Hepatocyte (in vitro differentiated cells): Measurements from ENCODE around the gene FOSL2. TPM values are rescaled to one million over a fixed set of nuclear protein-coding genes. Genes with fewer than 3 reads are reported as not detected.

Source experiments
- DNase-seq: peaks from one replicate; pipeline ENCODE4 v3.0.0-alpha.2; 2016; ENCODE audit warnings: low spot score
- H2AFZ ChIP-seq: fragments of 200-600 bp; sonication (generic); 2 replicates; pipeline ENCODE4 v1.6.0; 2016; ENCODE audit warnings: antibody characterized with exemption, mild to moderate bottlenecking
- H3K27ac ChIP-seq: fragments of 200-600 bp; sonication (generic); 2 replicates; pipeline ENCODE4 v1.5.1; 2016; ENCODE audit warnings: mild to moderate bottlenecking
- H3K27me3 ChIP-seq: fragments of 200-600 bp; sonication (generic); 2 replicates; pipeline ENCODE4 v1.6.1; 2016
- H3K36me3 ChIP-seq: fragments of 200-600 bp; sonication (generic); replicated peaks from 2 replicates; pipeline ENCODE4 v1.5.1; 2016; ENCODE audit warnings: low read depth; ENCODE audit not compliant: insufficient read depth
- H3K4me1 ChIP-seq: fragments of 200-600 bp; sonication (generic); 2 replicates; pipeline ENCODE4 v1.5.1; 2016; ENCODE audit warnings: mild to moderate bottlenecking, moderate library complexity; ENCODE audit not compliant: insufficient read depth
- H3K4me2 ChIP-seq: fragments of 200-600 bp; sonication (generic); 2 replicates; pipeline ENCODE4 v1.6.0; 2016
- H3K4me3 ChIP-seq: fragments of 200-600 bp; sonication (generic); 2 replicates; pipeline ENCODE4 v1.5.1; 2016; ENCODE audit warnings: mild to moderate bottlenecking
- H3K79me2 ChIP-seq: fragments of 200-600 bp; sonication (generic); 2 replicates; pipeline ENCODE4 v1.6.0; 2017; ENCODE audit warnings: mild to moderate bottlenecking
- H3K9me2 ChIP-seq: fragments of 200-600 bp; sonication (generic); replicated peaks from 2 replicates; pipeline ENCODE4 v1.6.0; 2017; ENCODE audit warnings: mild to moderate bottlenecking; ENCODE audit not compliant: insufficient read depth
- H3K9me3 ChIP-seq: fragments of 200-600 bp; sonication (generic); 2 replicates; pipeline ENCODE4 v1.5.1; 2016; ENCODE audit warnings: low read depth, mild to moderate bottlenecking
- H4K20me1 ChIP-seq: fragments of 200-600 bp; sonication (generic); 2 replicates; pipeline ENCODE4 v1.6.0; 2016; ENCODE audit warnings: mild to moderate bottlenecking; ENCODE audit not compliant: insufficient read depth, poor library complexity, severe bottlenecking
- EZH2 ChIP-seq: fragments of 200-600 bp; sonication (generic); IDR thresholded peaks from 2 replicates; pipeline ENCODE4 v1.6.1; 2016; ENCODE audit warnings: antibody characterized with exemption, mild to moderate bottlenecking, borderline replicate concordance
- EZH2phosphoT487 ChIP-seq: fragments of 200-600 bp; sonication (generic); IDR thresholded peaks from one replicate; pipeline ENCODE4 v1.6.1; 2018; ENCODE audit warnings: antibody characterized with exemption, mild to moderate bottlenecking, low read depth, moderate library complexity; ENCODE audit not compliant: unreplicated experiment, severe bottlenecking
- WGBS: methylation state at CpG from one replicate; pipeline ENCODE4 v1.1.6; 2016; ENCODE audit warnings: low lambda C conversion rate; ENCODE audit errors: missing lambda C conversion rate; 5-methylcytosine and 5-hydroxymethylcytosine counted together
- polyA plus RNA-seq: library from polyadenylated mRNA; unstranded; fragments of >200 nt; fragmentation: Nextera tagmentation; extraction: Ambion mirVana; gene quantifications from 2 replicates; pipeline ENCODE4 v1.2.1, GENCODE V29; 2016
- total RNA-seq: library from RNA; depleted of rRNA; stranded (reverse); fragments of >200 nt; gene quantifications from 2 replicates; pipeline ENCODE4 v1.2.3, GENCODE V29; 2014
- TF ChIP-seq, protein P1 (sequence below): fragments of 200-600 bp; sonication (generic); IDR thresholded peaks from 2 replicates; pipeline ENCODE4 v1.5.1; 2016; ENCODE audit warnings: antibody characterized with exemption, mild to moderate bottlenecking; ENCODE audit not compliant: poor library complexity

The FOSL2 gene
- total and polyA plus RNA-seq, 2 experiments from 2014 or later: 91.1 to 148 TPM

DNA sequence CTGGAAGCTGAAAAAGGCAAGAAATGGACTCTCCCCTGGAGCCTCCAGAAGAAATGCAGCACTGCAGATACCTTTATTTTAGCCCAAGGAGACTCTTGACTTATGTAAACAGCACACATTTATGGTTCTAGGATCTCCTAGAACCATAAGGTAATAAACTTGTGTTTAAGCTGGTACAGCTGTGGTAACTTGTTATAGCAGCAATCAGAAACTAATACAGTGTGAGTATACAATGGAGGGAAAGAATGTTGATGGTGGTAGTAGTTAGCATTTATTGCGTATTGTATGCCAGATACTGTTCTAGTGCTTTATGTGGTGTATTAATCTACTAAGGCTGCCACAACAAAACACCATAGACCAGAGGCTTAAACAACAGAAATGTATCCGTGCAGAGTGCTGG, 40.6 kb downstream of the FOSL2 start:
- H3K4me3 ChIP-seq: no peak overlapping the region
- no peaks in the 10 kb centered on the region for H3K36me3 ChIP-seq
- no peak for DNase-seq
- no peaks in the 10 kb centered on the region for H4K20me1 ChIP-seq
- H3K4me1 ChIP-seq: peaks cover 21% of the 10 kb centered on the region
- H3K27me3 ChIP-seq: no peaks in the 10 kb centered on the region
- no peaks in the 10 kb centered on the region for H3K79me2 ChIP-seq
- no peak for TF ChIP-seq EZH2phosphoT487
- TF ChIP-seq, protein P1, sequence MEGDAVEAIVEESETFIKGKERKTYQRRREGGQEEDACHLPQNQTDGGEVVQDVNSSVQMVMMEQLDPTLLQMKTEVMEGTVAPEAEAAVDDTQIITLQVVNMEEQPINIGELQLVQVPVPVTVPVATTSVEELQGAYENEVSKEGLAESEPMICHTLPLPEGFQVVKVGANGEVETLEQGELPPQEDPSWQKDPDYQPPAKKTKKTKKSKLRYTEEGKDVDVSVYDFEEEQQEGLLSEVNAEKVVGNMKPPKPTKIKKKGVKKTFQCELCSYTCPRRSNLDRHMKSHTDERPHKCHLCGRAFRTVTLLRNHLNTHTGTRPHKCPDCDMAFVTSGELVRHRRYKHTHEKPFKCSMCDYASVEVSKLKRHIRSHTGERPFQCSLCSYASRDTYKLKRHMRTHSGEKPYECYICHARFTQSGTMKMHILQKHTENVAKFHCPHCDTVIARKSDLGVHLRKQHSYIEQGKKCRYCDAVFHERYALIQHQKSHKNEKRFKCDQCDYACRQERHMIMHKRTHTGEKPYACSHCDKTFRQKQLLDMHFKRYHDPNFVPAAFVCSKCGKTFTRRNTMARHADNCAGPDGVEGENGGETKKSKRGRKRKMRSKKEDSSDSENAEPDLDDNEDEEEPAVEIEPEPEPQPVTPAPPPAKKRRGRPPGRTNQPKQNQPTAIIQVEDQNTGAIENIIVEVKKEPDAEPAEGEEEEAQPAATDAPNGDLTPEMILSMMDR: no peak
- no peak for TF ChIP-seq EZH2
- no peak overlapping the region for H3K4me2 ChIP-seq
- 91% methylated on average over 2 of the region's 2 CpGs for WGBS
- peaks cover 7% of the 10 kb centered on the region for H3K9me3 ChIP-seq
- no peak overlapping the region for H3K27ac ChIP-seq
- H2AFZ ChIP-seq: no peak overlapping the region
- no peaks in the 10 kb centered on the region for H3K9me2 ChIP-seq

DNA sequence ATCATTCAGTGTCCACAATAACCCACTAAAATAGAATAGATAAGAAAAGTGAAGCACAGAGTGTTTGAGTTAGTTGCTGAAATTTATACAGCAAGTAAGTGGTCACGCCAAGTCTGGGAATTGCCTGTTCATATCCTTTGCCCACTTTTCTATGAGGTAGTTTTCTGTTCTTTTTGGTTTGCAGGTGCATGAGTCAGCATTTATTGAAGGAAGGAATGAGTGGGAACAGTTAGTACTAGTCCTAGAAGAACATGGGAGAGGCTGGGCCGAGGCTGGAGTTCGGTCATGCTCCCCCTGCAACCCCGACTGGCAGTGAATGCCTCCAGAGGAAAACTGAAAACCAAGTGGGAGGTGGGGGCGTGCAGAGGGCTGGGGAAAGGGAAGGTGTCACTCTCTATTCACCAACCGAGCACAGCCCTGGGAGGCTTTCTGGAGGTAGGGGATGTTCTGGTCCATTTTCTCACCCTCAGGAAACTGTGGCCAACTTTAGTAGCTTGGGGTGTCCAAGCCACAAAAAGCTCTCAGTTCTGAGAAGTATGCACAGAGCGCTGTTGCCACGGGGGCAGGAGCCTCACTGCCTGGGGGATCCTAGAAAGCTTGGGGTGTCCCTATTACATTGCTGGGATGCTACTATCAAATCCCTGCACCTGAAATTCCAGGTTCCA, 41.4 kb downstream of the FOSL2 start:
- Histone ChIP-seq H3K9me3 (peaks cover 7% of the 10 kb centered on the region), H3K4me1 (peaks cover 21% of the 10 kb centered on the region), H4K20me1 (no peaks in the 10 kb centered on the region), H3K4me3 (no peak overlapping the region), H3K79me2 (no peaks in the 10 kb centered on the region), H3K27me3 (no peaks in the 10 kb centered on the region), H2AFZ (no peak overlapping the region), H3K36me3 (no peaks in the 10 kb centered on the region), H3K27ac (no peak overlapping the region), H3K4me2 (no peak overlapping the region), H3K9me2 (no peaks in the 10 kb centered on the region)
- TF ChIP-seq EZH2 (no peak), EZH2phosphoT487 (no peak)
- TF ChIP-seq, protein P1: no peak
- DNase-seq: no peak
- 98% methylated on average over 8 of the region's 8 CpGs for WGBS

DNA sequence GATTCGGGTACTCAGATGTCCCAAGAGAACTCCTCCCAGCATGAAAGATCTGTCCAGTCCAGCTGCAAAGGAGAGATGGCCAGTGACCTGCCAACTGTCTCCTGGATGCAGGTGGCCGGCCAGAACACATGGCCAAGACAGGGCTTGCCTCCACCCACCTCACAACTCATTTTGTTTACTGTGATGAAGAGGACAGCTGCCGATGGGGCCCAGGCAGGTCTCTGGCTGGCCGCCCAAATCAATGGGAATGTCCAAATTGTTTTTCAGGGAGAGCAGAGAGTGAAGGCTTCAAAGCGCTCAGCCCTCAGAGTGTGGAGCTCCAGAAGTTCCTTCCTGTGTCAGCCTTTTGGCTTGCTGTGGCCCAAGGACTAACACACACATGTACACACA, 41.9 kb downstream of the FOSL2 start:
- no peak overlapping the region for H3K27ac ChIP-seq
- no peaks in the 10 kb centered on the region for H3K79me2 ChIP-seq
- H3K4me2 ChIP-seq: no peak overlapping the region
- H3K4me3 ChIP-seq: no peak overlapping the region
- TF ChIP-seq, protein P1: no peak
- TF ChIP-seq EZH2 (no peak), EZH2phosphoT487 (no peak)
- WGBS: 83% methylated on average over 5 of the region's 5 CpGs
- no peak overlapping the region for H2AFZ ChIP-seq
- no peak for DNase-seq
- H3K36me3 ChIP-seq: no peaks in the 10 kb centered on the region
- H3K9me2 ChIP-seq: no peaks in the 10 kb centered on the region
- H4K20me1 ChIP-seq: no peaks in the 10 kb centered on the region
- peaks cover 7% of the 10 kb centered on the region for H3K9me3 ChIP-seq
- H3K4me1 ChIP-seq: peaks cover 21% of the 10 kb centered on the region
- H3K27me3 ChIP-seq: no peaks in the 10 kb centered on the region
